Measurements from ENCODE around the gene FLNB.

GRCh38 chr3:58202917-58203360 lies 194.7 kb downstream of the FLNB start:
- TF ChIP-seq, protein P1, sequence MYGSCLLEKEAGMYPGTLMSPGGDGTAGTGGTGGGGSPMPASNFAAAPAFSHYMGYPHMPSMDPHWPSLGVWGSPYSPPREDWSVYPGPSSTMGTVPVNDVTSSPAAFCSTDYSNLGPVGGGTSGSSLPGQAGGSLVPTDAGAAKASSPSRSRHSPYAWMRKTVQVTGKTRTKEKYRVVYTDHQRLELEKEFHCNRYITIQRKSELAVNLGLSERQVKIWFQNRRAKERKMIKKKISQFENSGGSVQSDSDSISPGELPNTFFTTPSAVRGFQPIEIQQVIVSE (CRISPR knock-in tag; IDR thresholded peaks at IDR 0.05; ENCODE audit: borderline replicate concordance): no peak
- TF ChIP-seq ZNF232 (CRISPR knock-in tag; IDR thresholded peaks at IDR 0.05): no peak
- TF ChIP-seq NR3C1 (CRISPR knock-in tag; conservative IDR thresholded peaks at IDR 0.05; ENCODE audit: low read depth): no peak
- TF ChIP-seq, protein P2, sequence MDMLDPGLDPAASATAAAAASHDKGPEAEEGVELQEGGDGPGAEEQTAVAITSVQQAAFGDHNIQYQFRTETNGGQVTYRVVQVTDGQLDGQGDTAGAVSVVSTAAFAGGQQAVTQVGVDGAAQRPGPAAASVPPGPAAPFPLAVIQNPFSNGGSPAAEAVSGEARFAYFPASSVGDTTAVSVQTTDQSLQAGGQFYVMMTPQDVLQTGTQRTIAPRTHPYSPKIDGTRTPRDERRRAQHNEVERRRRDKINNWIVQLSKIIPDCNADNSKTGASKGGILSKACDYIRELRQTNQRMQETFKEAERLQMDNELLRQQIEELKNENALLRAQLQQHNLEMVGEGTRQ (CRISPR knock-in tag; IDR thresholded peaks at IDR 0.05): no peak
- TF ChIP-seq ATF1 (CRISPR knock-in tag; IDR thresholded peaks at IDR 0.05): no peak
- TF ChIP-seq CTCF (IDR thresholded peaks at IDR 0.05): no peak
- TF ChIP-seq IRF2 (CRISPR knock-in tag; IDR thresholded peaks at IDR 0.05; ENCODE audit: borderline replicate concordance, low read depth): no peak
- TF ChIP-seq FOXP1 (CRISPR knock-in tag; IDR thresholded peaks at IDR 0.05; ENCODE audit: borderline replicate concordance): no peak
